Fibroblast of skin of left quadriceps (primary cell): ENCODE data around the gene SLC66A2.

Experiments used
- DNase-seq, 2 experiments: peaks; one replicate each; pipeline ENCODE4 v3.0.0-alpha.2; 2013; ENCODE audit warnings: low read depth in 2 of 2

The SLC66A2 gene

DNA sequence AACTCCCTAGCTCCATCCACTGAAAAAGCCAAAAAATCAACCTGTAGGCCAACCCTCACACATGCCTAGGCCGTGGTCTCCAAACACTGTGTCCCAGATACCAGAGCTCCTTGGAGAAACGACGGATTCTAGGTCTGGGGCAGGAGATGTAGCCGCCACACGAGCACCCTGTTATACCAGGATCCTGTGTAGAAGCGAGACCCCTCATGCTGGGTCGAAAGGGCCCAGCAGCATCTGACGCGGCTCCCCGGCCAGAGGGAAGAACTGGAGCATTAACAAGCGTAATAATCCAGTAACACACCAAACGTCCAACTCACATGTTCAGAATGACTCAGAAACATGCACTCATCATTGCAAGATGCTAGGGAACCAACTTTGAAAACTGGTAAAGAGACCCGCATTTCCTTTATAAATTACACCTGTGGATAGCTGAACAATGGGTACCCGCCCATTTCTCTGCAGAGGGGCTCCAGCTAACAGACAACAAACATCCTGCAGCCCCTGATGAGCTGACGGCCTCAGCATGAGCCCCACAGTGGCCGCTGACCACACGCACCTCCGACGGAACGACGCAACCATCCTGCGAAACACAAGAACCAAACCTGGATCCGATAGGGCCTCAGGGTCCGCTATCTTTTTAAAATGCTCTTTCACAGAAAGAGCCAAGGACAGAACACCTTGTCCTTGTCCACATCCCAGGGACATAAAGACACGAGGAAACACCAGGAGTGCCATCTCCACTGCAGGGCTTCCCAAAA is 14.2 kb downstream of the SLC66A2 start:
- DNase-seq = no peak

DNA sequence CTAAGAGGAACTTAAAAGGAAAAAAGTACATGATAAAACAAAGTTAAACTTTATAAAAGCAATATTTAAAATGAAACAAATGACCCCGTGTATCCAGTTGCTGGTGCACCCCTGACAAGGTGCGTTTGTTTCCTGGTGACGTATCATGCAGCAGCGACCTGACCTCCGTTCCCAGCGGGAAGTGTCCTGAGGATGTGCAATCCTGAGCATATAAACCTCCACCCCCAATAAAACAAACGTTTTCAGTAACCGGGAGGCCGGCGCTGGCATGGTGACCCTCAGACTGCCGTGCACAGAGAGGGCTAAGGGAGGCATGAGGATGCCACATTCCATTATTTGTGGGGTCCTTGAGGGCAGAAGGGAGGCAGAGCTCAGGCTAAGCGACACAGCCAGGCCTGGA is 14.8 kb downstream of the SLC66A2 start:
- no peak for DNase-seq

DNA sequence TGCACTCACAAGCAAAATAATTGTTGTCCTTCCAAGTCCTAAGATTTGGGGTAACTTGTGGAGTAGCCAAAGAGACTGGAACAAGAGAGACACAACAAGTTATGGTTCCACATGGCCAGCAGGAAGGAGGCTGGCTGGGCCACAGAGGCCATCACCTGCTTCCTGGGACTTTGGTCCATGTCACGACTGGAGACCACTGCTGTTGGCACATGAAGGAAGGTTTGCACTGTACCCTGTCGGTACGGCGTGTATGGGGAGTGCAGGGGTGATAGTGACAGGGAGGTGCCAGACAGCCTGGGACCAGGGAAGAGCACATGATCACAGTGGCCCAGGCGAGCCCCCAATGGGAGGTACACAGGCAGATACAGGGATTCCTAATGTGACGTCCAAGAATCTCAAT is 15.5 kb downstream of the SLC66A2 start:
- no peak for DNase-seq

DNA sequence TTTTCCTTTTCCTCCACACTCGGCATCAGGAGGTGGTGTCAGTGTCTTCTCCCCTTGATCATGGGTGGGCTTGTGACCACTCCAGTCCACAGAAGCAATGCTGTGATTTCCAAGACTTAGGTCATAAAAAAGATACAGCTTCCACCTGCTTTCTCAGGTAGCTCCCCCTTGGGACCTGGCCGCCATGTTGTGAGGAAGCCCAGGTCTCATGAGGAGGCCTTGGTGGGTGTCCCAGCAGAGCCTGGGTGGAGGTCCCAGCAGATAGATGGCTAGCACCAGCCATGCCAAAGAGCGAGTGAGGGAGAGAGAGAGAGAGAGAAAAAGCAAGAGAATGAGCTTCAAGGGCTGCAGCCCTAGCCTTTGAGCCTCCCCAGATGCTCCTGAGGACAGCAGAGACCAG is 16.0 kb downstream of the SLC66A2 start:
- DNase-seq = no peak

DNA sequence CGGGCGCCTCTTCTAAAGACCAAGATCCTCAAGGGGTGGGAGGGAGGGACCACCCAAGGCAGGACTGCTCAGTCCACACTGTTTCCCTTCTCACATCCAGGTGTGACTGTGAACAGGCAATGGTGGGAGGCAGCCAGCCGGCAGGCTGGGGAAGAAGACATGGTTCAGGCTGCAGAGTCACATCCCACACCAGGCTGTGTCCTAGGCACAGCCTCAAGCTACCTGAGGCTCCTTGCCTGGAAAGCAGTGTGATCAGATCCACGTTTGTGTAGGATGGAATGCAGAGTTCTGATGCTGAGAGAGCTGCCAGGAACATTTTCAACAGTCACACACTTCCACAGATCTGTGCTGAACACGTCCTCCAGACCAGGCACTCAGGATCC is 16.4 kb downstream of the SLC66A2 start:
- DNase-seq = no peak

DNA sequence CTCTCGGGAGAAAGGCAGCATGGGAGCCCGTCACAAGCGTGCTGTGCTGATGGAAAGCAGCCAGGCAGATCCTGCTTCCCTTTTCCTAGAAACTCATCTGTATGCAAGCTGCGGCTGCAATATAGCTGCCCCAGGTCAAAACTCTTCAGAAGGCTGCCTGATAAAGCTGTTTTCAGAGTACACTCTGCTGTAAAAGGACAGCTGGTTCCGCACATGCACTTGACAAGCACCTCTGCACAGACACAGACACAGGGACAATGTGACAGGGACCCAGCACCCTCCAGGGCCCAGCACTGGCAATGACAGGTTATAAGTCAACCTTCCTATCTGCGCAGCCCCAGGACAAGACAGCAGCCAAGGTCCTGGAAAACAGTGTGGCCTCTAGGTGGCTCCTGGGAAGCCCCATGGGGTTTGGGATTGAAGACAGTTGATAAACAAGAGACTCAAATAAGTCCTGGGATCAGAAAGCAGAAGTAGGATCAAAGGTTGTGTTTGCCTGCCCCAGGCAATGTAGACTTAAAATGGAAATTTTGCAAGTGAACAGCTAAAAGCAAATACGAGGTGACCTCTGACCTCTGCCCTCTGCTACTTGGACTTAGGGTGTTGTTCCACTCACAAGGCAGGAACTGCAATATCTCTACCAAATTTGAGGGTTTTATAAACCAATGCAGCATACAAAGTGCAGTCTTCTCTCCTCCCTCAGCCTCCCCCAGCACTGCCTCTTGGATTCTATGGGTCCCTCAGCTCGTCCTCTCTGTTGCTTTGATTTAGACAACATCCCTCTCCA is 16.9 kb downstream of the SLC66A2 start:
- no peak for DNase-seq

DNA sequence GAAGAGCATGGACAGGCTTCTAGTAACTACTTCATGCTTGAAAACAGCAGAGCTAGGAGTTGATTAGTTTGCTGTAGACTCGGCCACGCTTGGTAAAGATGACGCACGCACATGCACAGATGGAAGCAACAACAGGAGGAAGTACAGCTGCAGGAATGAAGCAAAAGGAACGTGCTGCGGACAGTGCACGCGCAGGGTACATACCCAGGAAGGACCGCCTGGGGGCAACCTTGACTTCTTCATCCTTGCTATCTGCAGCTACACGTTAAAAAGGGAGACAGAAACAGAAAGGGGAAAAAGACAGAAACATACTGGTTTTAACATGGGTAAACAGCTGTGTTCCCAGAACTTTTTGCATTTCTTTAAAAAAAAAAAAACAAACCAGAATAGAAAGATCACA is 17.7 kb downstream of the SLC66A2 start:
- peak; percentile 55 to 59 for DNase-seq

DNA sequence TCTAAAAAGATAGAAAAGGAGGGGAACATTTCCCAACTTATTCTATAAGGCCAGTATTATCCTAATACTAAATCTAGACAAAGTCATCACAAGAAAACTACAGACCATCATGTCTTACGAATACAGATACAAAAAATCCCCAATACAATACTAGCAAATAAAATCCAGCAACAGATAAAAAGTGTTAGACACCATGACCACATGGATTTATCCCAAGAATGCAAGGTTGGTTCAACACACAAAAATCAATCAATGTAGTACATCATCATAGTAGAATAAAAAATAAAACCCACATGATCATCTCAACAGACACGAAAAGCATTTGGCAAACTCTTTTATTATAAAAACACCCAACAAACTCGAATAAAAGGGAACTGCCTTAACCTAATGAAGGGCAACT is 18.5 kb downstream of the SLC66A2 start:
- no peak for DNase-seq

DNA sequence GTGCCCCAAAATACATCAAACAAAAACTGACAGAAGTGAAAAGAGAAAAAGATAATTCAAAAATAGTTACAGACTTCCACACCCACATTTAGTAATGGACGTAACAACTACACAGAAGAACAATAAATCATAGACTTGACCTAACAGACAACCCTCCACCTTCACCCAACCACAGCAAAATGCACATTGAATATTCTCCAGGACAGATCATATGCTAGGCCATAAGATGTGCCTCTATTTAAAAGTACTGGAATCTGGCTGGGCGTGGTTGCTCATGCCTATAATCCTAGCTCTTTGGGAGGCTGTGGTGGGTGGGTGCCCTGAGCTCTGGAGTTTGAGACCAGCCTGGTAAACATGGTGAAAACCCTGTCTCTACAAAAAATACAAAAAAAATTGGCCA is 20.0 kb downstream of the SLC66A2 start:
- no peak for DNase-seq

DNA sequence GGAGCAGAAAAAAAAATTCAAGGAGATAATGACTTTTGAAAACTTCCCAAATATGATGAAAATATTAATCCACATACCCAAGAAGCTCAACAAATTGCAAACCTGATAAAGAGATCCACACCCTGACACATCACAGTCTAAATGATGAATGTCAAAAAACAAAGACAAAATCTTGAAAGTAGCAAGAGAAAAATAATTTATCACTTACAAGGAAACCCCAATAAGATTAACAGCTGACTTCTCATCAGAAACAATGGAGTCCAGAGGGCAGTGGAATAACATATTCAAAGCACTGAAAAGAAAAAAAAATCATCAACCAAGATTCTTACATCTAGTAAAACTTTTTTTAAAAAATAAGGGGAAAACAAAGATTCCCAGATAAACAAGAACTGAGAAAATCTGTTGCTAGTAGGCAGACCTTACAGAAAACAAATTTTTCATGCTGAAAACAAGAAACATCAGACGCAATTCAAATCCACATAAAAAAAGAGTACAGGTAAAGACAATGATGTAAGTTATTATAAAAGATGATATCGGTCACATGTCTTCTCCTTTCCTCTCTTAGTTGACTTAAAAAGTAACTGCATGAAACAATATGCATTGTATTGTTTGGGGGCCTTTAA is 21.3 kb downstream of the SLC66A2 start:
- no peak for DNase-seq

DNA sequence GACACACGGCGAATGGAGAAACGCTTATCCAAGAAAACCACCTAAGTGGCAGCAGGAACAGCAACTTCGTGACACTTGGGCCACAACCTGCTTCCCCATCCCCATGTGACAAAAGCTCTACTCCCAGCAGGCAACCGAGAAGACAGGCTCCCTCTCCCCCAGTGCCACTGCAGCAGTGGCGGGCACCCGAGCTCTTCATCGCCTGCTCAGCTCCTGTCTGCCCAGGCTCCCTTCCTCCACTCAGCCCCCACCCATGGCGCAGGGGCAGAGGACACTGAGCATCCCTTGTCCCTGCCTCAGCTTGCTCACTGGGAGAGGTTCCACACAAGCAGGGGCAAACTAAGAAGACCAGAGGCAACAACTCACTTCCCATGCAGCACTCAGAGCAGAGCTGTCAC is 22.9 kb downstream of the SLC66A2 start:
- DNase-seq = no peak

DNA sequence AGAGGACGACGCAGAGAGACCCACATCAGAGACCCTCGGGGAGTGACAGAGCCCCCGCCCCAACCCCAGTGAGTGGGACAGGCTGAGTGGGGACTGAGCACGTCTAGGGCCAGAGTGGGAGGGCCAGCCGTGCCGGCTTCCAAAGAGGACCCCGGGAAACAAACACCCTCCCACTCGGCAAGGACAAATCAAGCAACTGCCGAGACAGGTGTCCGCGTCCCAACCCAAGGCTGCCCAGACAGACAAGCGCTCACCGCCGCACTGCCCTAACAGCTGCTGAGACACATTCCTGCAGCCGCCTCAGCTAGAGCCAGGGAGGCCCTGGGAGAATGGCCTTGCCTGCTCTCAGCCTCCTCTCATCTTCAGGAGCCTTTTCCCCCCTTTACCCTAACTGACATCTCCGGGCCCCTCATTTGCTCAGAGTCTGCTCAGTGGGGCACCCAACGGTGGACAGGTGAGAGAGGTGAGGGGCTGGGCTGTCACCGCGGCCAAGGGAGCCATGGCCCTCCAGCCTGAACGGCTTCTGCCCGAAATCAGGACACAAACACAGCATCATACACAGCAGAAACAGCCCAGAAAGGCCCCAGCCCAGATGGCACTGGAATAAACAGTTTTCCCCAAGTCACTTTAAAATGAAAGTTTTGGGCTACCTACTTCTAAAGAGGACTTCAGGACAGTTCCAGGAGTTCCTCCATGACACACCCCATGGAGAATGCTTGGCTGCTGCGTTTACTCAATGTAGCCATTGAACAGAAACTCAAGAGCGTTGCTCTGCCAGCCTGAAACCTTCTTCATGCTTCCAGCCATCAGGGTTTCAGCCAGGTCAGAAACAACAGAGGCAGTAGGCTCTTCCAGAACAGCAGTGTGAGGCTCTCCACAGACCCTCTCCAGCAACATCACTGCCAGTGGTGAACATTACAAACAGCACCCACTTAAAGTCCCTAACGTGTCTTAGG is 23.6 kb downstream of the SLC66A2 start:
- DNase-seq = no peak

DNA sequence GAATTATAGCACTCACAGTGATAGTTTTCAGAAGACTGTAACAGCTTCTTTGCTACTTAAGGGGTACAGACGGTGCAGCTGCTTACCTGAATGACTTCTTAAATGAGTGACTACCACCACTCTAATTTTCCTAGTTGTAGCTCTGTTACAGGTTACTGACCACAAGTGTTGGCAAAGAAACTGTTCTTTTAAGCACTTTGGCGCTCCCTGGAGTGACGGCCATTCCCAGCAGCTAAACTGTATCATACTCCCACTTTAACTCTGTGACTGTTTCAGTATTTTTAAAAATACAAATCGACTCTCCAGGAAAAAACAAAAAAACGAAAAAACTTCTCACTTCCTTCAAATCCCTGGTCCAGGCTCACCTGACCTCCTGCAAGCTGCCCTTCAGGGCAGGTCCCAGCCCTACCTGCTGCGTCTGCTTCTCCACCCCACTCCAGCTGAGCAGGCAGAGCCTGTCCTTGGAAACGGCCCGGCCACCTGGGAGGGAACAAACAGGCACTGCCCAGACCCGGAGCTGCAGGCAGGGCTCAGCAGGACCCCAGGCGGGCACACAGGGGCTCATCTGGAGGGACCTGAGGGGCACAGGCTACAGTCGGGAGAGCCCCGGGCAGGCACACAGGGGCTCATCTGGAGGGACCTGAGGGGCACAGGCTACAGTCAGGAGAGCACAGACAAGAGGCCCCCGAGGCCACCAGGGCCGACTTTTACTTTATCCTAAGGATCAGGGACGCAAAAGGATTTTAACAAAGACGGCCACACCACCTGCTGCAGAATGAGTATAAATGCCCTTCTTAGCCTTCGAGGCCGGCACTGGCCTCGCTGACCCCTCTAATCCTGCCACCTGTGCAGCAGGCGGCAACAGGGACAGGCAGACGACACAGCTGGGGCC is 24.5 kb downstream of the SLC66A2 start:
- no peak for DNase-seq

DNA sequence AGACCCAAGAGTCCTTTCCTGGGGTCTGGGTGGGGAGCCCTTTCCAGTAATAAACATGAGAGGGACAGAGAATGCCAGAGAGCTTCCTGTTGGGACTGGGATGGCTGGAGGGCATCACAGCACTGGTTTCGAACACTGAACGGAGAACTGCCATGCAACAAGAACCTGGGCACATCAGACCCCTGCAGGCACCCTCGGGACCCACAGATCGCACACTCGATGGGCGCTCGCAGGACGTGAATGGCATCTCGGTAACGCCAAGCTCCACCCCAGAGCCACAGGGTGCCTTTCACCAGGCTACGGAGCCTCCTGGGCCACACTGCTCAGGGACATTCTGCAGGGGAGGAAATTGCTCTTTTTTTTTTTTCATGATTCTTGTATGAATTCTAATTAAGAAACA is 25.1 kb downstream of the SLC66A2 start:
- no peak for DNase-seq

DNA sequence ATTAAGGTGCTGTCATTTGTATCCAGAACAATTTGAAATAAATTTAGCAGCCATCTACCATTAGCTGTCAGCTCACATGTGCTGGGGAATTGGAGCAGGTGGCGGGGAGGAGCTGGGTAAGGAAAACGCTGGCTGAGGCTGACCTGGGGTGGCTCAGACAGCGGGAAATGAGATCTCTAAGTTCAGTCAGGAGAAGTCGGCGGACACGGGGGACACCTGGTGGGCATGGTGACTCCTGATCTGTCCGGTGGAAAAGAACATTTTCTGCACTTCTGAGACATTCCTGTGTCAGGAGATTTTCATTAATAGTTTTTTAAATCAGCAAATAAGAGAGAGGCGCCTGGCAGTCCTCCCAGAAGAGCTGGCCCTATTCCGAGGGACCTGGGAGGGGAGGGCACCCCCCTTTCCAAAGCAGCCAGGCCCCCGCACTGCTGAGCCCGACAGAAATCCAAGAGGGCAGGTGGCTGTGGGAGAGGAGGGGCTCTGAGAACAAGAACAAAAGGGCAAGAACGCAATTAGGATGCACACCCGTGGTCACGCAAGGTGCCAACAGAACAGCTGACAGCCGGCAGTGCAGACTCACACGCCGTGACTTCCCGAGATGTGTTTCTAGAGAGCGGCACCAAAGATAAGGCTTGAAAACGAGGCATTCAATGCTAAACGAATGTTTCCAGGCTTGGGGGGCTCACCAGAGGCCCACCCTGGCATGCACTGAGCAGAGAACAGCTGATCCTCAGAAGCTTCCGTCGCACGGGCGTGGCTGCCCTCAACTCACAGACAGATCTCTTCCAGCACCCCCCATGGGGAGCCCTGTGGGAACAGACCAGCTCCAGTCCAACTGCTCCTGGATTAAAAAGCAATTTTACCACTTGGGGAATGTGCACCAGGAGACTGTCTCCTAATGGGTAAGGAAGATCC is 26.4 kb downstream of the SLC66A2 start:
- DNase-seq = no peak

DNA sequence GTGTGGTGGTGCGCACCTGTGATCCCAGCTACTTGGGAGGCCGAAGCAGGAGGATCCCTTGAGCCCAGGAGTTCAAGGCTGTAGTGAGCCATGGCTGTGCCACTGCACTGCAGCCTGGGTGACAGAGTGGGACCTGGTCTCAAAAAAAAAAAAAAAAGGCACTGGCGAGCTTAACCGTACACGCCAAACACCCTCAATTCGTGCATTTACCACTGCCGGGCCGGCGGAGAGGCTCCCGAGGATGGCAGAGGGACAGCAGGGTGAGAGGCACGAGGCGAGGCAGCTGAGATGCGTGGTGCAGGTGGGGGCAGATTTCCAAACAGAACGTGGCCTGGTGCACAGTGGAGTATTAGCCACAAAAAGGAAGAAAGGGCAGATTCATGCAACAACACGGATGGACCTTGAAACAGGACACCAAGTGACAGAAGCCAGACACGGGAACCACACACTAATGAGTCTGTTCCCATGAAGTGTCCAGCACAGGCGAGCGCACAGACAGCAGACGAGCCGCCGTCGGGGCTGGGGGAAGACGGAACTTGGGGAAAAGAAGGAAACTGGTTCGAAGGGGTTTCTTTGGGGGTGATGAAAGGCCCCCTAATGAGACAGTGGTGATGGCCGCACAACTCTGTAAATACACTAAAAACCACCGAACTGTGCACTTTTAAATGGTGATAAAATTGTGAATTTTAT is 27.4 kb downstream of the SLC66A2 start:
- no peak for DNase-seq

DNA sequence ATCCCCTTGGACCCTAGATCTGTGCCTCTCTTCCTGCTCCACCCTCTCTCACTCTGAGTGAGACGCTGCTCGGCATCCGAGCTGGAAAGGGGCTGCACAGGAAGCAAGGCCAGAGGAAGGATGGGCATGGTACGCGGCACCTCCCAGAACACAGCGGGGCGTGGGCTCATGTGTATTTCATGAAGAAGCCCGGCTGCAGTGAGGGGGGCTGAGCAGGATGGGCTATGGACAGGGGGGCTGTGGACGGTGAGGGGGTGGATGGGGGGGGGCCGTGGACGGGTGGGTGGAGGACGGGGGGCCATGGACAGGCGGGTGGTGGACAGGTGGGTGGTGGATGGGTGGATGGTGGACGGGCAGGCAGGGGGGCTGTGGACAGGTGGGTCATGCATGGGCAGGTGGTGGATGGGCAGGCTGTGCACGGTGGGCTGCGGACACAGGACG is 28.5 kb downstream of the SLC66A2 start:
- no peak for DNase-seq

DNA sequence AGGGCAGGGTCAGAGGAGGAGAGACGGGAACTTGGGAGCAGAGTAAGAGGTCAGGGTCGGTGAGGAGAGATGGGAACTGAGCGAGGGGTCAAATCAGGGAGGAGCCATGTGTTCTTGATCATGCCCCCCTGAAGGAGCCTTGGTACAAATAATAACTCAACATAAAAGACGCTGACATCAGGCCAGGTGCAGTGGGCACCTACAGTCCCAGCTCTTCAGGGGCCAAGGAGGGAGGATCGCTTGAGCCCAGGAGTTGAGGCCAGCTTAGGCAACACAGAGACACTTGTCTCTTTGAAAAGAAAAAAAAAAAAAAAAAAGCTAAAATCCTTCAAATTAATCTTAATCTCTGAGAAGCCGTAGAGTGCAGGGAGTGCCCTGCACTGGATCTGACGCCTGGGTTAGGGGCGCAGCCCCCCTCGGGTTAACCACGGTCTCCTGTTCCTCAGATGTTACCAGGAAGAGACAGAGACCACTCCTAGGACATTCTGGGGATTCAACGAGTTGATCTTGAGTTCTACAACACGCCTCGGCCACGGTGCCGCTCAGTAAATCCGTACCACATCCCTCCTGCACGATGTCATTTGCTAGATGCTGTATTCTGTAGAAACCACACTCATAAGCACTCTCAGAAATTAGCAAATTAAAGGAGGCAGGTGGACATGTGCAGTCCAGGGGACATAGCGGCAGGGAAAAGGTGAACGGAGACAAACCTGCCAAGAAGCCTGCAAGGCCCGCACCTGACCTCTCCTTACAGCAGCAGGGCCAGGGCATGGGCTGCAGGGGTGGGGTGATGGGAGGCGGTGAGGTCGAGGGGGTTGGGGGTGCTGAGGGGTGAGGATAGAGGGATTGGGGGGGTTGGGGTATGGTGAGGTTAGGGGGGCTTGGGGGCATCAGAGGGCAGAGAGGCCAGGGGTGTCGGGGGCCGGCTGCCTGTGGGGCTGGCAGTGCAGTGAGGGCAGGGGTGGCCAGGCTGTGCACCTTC is 29.2 kb downstream of the SLC66A2 start:
- DNase-seq = no peak
